Testis (tissue), 2 donors: Measurements from ENCODE around the gene SRGAP1.

Experiments
- POLR2A ChIP-seq: fragments of 450-650 bp; IDR thresholded peaks from one replicate; pipeline ENCODE4 v1.6.1; 2017; ENCODE audit warnings: antibody characterized with exemption, mild to moderate bottlenecking, moderate library complexity
- TF ChIP-seq, protein P1 (sequence below), 3 experiments: fragments of 450-650 bp in 2 of 3; fragments of 200-600 bp in 1 of 3; sonication (generic) in 1 of 3; IDR thresholded peaks; one replicate each; pipeline ENCODE4 v1.5.1; 2016 to 2019; ENCODE audit warnings: antibody characterized with exemption in 3 of 3, mild to moderate bottlenecking in 2 of 3, moderate library complexity in 1 of 3

DNA sequence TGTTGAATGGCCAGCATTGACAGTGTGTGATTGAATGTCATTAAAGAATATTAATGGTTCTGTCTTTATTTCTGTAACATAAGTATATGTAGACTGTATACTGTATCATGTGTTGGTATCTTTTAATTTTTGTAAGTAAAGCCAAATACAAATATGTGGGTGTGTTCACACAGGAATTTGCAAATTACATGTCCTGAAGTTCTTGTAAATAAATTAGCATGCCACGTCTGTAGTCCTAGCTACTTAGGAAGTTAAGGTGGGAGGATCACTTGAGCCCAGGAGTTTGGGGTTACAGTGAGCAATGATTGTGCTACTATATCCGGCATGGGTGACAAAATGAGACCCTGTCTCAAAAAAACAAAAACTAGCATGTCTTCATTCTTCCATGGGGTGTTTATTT is 278.5 kb downstream of the SRGAP1 start:
- no peak for TF ChIP-seq POLR2A
- TF ChIP-seq, protein P1, sequence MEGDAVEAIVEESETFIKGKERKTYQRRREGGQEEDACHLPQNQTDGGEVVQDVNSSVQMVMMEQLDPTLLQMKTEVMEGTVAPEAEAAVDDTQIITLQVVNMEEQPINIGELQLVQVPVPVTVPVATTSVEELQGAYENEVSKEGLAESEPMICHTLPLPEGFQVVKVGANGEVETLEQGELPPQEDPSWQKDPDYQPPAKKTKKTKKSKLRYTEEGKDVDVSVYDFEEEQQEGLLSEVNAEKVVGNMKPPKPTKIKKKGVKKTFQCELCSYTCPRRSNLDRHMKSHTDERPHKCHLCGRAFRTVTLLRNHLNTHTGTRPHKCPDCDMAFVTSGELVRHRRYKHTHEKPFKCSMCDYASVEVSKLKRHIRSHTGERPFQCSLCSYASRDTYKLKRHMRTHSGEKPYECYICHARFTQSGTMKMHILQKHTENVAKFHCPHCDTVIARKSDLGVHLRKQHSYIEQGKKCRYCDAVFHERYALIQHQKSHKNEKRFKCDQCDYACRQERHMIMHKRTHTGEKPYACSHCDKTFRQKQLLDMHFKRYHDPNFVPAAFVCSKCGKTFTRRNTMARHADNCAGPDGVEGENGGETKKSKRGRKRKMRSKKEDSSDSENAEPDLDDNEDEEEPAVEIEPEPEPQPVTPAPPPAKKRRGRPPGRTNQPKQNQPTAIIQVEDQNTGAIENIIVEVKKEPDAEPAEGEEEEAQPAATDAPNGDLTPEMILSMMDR (IDR thresholded peaks at IDR 0.05) = no peak
